ENCODE data around the gene PTPRD. TPM values are rescaled to one million over a fixed set of nuclear protein-coding genes. Genes with fewer than 3 reads are reported as not detected.

The PTPRD gene
- total RNA-seq, 1 experiment from 2014 or later, result 70.1 TPM

- H3K9me3 ChIP-seq, result no peaks in the 10 kb centered on the region
- H3K4me1 Mint-ChIP-seq (ENCODE audit: low read depth, unreplicated experiment), result no peaks in the 10 kb centered on the region
- H3K27me3 Mint-ChIP-seq (ENCODE audit: insufficient read depth, unreplicated experiment), result no peaks in the 10 kb centered on the region
- no peaks in the 10 kb centered on the region for H3K9me3 Mint-ChIP-seq (ENCODE audit: unreplicated experiment)
- DNase-seq, result no peak
- no TSS peak for BruUV-seq (replicated peaks)
- H3K4me1 ChIP-seq, result no peaks in the 10 kb centered on the region
- ChIA-PET CTCF (no interaction called here), POLR2A (no interaction called here)
- H3K27me3 ChIP-seq (replicated peaks; ENCODE audit: control insufficient read depth, insufficient read depth, low read length), result no peaks in the 10 kb centered on the region
- intact Hi-C loops (cut with micrococcal nuclease; ENCODE audit: unreplicated experiment), result no loop called here
- no peak for TF ChIP-seq CTCF (IDR thresholded peaks at IDR 0.05; ENCODE audit: insufficient read depth in 1 of 2, low read depth in 1 of 2, low read length in 1 of 2, severe bottlenecking in 1 of 2, unreplicated experiment in 1 of 2)
- no peak overlapping the region for H3K27ac Mint-ChIP-seq (ENCODE audit: unreplicated experiment)
- no peak overlapping the region for H3K4me3 ChIP-seq (ENCODE audit: low read depth, low read length)
- no peak overlapping the region for H3K4me3 Mint-ChIP-seq (ENCODE audit: unreplicated experiment)
- H3K36me3 Mint-ChIP-seq (ENCODE audit: insufficient read depth, unreplicated experiment), result no peaks in the 10 kb centered on the region
- no peaks in the 10 kb centered on the region for H3K36me3 ChIP-seq (ENCODE audit: control insufficient read depth, insufficient read depth, low read length)
Measured at GRCh38 chr9:9523476-9524139, 1089.2 kb downstream of the PTPRD start.

GRCh38 chr9:9522406-9522805 lies 1090.4 kb downstream of the PTPRD start:
- no peak overlapping the region for H3K4me3 ChIP-seq (ENCODE audit: low read depth, low read length)
- no peak for TF ChIP-seq CTCF (IDR thresholded peaks at IDR 0.05; ENCODE audit: insufficient read depth in 1 of 2, low read depth in 1 of 2, low read length in 1 of 2, severe bottlenecking in 1 of 2, unreplicated experiment in 1 of 2)
- no peak overlapping the region for H3K27ac Mint-ChIP-seq (ENCODE audit: unreplicated experiment)
- no peaks in the 10 kb centered on the region for H3K27me3 Mint-ChIP-seq (ENCODE audit: insufficient read depth, unreplicated experiment)
- no peaks in the 10 kb centered on the region for H3K9me3 Mint-ChIP-seq (ENCODE audit: unreplicated experiment)
- no peaks in the 10 kb centered on the region for H3K36me3 Mint-ChIP-seq (ENCODE audit: insufficient read depth, unreplicated experiment)
- H3K4me1 ChIP-seq, result no peaks in the 10 kb centered on the region
- intact Hi-C loops (cut with micrococcal nuclease; ENCODE audit: unreplicated experiment), result no loop called here
- ChIA-PET POLR2A (no interaction called here), CTCF (no interaction called here)
- DNase-seq, result no peak
- H3K4me1 Mint-ChIP-seq (ENCODE audit: low read depth, unreplicated experiment), result no peaks in the 10 kb centered on the region
- H3K36me3 ChIP-seq (ENCODE audit: control insufficient read depth, insufficient read depth, low read length), result no peaks in the 10 kb centered on the region
- no peak overlapping the region for H3K4me3 Mint-ChIP-seq (ENCODE audit: unreplicated experiment)
- H3K27me3 ChIP-seq (replicated peaks; ENCODE audit: control insufficient read depth, insufficient read depth, low read length), result no peaks in the 10 kb centered on the region
- no peaks in the 10 kb centered on the region for H3K9me3 ChIP-seq
- BruUV-seq (replicated peaks), result no TSS peak

- H3K9me3 Mint-ChIP-seq (ENCODE audit: unreplicated experiment), result no peaks in the 10 kb centered on the region
- DNase-seq, result no peak
- ChIA-PET POLR2A (no interaction called here), CTCF (no interaction called here)
- no peaks in the 10 kb centered on the region for H3K4me1 ChIP-seq
- no peak overlapping the region for H3K27ac Mint-ChIP-seq (ENCODE audit: unreplicated experiment)
- no peak for TF ChIP-seq CTCF (IDR thresholded peaks at IDR 0.05; ENCODE audit: insufficient read depth in 1 of 2, low read depth in 1 of 2, low read length in 1 of 2, severe bottlenecking in 1 of 2, unreplicated experiment in 1 of 2)
- intact Hi-C loops (cut with micrococcal nuclease; ENCODE audit: unreplicated experiment), result no loop called here
- H3K4me3 Mint-ChIP-seq (ENCODE audit: unreplicated experiment), result no peak overlapping the region
- H3K36me3 ChIP-seq (ENCODE audit: control insufficient read depth, insufficient read depth, low read length), result no peaks in the 10 kb centered on the region
- no peaks in the 10 kb centered on the region for H3K9me3 ChIP-seq
- no peak overlapping the region for H3K4me3 ChIP-seq (ENCODE audit: low read depth, low read length)
- H3K36me3 Mint-ChIP-seq (ENCODE audit: insufficient read depth, unreplicated experiment), result no peaks in the 10 kb centered on the region
- no peaks in the 10 kb centered on the region for H3K4me1 Mint-ChIP-seq (ENCODE audit: low read depth, unreplicated experiment)
- BruUV-seq (replicated peaks), result no TSS peak
- no peaks in the 10 kb centered on the region for H3K27me3 Mint-ChIP-seq (ENCODE audit: insufficient read depth, unreplicated experiment)
- no peaks in the 10 kb centered on the region for H3K27me3 ChIP-seq (replicated peaks; ENCODE audit: control insufficient read depth, insufficient read depth, low read length)
Measured at GRCh38 chr9:9521033-9521779, 1091.6 kb downstream of the PTPRD start.
